HG02970 (cell line): ENCODE results near the gene GMPPA.
A peak's percentile ranks its signal among the peaks of the same experiment; 100 is the strongest.

ENCODE experiments used
- ATAC-seq: cut with Tn5 transposase; IDR thresholded peaks from one replicate; pipeline ENCODE4 v1.9.1; 2021; ENCODE audit warnings: mild to moderate bottlenecking, moderate library complexity, moderate number of reproducible peaks; ENCODE audit not compliant: unreplicated experiment, low FRiP score

The GMPPA gene

GRCh38 chr2:219551441-219552381, 53.0 kb downstream of the GMPPA start:
- no peak for ATAC-seq

DNA sequence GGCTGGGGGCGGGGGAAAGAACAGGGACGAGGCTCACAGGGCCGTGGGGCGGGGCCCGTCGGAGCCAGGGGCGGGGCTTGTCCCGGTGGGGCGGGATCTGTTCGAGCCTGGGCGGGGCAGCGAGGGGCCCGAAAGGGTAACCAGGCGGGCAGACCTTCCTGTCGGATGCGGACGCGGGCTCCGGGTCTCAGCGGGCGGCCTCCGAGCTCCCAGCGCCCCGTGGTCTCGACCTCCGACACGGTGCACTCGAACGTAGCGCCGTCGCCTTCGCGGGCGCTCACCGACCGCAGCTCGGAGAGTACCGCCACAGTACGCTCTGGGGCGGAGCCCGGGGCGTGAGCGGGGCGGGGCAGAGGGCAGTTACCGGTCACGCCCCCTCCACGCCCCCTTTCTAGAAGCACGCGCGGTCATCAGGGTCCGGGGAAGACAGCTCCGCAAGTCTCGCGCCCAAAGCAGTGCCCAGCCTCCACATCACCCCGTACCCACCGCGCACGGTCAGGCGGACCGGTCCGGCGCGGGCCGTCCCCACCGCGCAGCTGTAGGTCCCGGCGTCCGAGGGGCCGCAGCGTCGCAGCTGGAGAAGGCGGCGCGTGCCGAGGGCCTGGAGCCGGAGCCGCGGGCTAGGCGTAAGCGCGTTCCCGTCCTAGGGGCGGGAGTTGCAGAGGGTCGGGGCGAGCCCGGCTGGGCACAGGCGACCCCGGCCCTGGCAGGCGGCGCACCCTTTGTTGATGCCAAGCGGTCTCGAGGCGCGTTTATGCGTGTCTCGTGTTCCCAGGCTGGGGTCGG, 53.9 kb downstream of the GMPPA start:
- peak; percentile 64 for ATAC-seq

- ATAC-seq: no peak
Measured at GRCh38 chr2:219553168-219553417, 54.4 kb downstream of the GMPPA start.

- no peak for ATAC-seq
Measured at GRCh38 chr2:219553463-219553963, 54.8 kb downstream of the GMPPA start.

- ATAC-seq: no peak
Measured at GRCh38 chr2:219554350-219554749, 55.7 kb downstream of the GMPPA start.

GRCh38 chr2:219555956-219556355, 57.3 kb downstream of the GMPPA start:
- ATAC-seq: no peak

- no peak for ATAC-seq
Measured at GRCh38 chr2:219556413-219556812, 57.7 kb downstream of the GMPPA start.
